Daoy (cell line): ENCODE measurements around the gene IMMP2L. TPM values are rescaled to one million over a fixed set of nuclear protein-coding genes. Genes with fewer than 3 reads are reported as not detected.

Experiments used
- DNase-seq: peaks from one replicate; pipeline ENCODE4 v3.0.0-alpha.2; 2015; ENCODE audit warnings: low read depth
- total RNA-seq: library from RNA; depleted of rRNA; stranded (reverse); fragments of >200 nt; shearing (Covaris generic); gene quantifications from 2 replicates; pipeline ENCODE4 v1.2.3, GENCODE V29; 2014

IMMP2L gene
- total RNA-seq, 1 experiment from 2014 or later = 17.7 TPM

DNA sequence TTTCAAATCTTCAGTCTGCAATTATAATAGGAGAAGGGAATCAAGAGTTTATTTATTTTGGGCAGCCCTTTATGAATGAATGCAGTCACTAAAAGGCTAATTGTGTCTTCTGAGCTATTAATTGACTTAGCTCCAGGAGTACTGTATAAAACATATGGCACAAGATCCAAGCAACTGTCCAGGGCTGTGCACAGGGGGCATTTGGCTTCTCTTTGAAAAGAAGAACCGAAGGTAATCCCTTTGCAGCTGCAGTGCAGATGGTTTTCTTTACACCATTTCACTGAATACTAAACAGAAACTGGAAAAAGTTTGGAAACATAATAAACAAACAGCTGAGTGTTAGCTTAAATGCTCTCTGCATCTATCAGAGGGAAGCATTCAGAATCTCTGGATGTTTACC is 753.9 kb downstream of the IMMP2L start:
- DNase-seq = no peak

DNA sequence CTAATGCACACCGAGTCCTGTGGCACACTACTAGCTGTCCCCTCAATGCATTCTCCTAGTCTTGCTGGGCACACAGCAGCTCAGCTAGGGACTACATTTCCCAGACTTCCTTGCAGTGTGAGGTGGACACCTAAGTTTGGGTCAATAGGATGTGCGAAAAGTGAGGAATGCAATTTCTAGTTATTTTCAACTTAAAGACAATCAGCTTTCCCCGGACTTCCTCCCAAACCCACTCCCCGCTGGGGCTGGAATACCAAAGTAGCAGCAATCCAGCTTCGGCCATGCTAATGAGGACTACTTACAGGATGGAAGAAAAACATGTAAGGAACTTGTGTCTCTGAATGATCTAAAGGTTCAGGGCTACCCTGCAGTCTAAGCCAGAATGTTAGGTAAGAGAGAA is 757.8 kb downstream of the IMMP2L start:
- no peak for DNase-seq

GRCh38 chr7:110803602-110804143 is 758.6 kb downstream of the IMMP2L start:
- DNase-seq = no peak

- no peak for DNase-seq
Measured at GRCh38 chr7:110801502-110801901, 760.8 kb downstream of the IMMP2L start.

- no peak for DNase-seq
Measured at GRCh38 chr7:110800984-110801383, 761.3 kb downstream of the IMMP2L start.

DNA sequence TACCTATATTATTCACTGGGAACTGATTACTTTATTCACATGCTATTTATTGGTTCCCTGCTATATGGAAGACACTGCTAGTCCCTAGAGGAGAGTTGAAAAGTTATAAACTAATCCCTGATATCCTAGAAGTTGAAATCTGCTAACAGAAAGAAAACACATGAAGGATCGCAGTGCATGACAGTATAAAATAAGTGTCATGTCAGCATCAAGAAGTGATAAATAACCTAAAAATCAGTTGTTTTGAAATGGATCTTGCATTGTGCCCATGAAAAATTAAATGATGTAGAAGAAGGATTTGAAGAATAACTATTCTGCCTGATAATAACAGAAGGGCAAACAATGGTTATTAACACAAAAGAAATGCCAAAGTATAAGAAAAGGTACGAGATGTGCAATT is 764.6 kb downstream of the IMMP2L start:
- DNase-seq = no peak

DNA sequence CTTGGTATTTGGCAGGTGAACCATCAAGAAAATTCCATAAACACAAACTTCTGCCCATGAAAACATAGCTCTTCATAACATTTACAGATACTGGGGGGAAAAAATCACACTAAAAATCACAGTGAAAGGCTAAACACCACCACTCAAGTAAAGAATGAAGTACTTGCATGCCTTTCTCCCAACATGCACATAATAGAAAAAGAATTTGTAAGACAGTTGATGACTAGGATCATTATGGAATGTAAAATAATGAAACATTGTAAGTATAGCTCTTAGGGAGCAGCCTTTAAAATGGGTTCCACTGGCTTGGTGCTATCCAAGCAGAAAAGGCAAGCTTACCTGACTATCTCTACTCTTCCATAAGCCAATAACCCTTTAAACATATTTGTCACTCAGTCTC is 771.3 kb downstream of the IMMP2L start:
- DNase-seq = no peak

- DNase-seq = no peak
Measured at GRCh38 chr7:110786328-110786965, 775.8 kb downstream of the IMMP2L start.

DNA sequence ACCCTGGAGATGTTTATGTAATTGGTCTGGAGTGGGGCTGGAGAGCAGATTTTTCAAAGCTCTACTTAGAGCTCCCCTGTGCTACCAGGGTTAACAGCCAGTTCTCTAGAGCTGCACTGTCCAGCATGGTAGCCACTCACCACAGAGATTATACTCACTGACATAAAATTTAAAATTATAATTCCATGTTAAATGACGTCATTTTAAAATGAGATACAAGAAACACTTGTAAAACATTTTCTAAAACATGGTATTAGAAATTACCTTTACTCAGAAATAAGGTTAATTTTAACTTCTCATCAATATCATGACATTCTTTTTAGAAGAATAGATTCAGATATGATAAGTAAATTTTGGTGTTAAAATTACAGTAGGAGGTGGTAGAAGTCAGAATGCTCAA is 777.5 kb downstream of the IMMP2L start:
- DNase-seq = no peak

DNA sequence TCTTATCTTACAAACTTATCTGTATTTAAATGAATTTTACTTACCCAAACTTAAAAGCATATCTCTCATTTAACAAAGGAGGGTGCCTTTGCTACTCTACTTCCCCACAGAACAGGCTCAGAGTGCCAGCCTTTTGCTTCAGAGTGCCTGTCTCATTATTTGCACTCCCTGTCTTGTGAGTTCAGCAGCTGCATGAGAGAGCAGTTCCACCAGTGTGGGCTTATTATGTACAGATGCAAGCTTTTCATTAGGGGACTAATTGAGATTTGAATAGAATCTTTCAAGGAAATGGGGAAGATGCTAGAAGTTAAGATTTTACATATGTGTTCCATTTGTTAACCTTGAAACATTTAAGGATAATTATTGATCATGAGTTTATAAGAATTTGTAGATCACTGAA is 781.6 kb downstream of the IMMP2L start:
- DNase-seq = no peak

DNA sequence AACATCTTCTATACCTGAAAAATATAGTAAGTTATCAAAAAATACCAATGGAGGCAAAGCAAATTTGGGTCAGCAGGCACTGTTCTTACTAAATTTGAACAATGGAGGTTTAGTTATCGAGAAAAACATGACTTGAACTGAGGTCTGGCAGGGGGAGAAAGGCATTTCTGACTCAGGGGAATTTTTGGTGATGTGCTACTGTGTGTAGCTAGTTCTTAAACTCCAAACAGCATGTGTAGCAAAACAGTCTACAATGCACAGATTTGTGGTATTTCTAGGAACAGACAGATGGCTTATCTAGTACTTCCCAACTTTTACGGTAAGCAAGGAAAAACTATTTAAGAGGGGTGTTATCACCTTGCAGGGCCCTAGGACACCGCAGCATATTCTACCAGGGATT is 783.0 kb downstream of the IMMP2L start:
- no peak for DNase-seq

DNA sequence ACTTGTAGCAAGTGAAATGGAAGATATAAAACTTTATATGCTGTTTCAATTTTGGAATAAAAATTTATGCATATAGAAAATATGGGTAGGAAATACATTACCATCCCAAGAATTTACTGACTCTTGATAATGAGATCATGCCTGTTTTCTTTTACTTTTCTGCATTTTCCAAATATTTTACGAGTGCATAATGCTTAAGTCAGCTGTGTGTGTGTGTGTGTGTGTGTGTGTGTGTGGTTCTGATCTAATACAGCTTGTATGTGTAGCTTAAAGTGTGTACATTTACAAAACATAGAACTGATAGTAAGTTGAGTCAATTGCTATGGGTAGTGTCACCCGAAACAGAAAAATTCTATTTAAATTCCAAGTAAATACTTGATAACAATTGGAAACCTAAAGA is 787.2 kb downstream of the IMMP2L start:
- no peak for DNase-seq

DNA sequence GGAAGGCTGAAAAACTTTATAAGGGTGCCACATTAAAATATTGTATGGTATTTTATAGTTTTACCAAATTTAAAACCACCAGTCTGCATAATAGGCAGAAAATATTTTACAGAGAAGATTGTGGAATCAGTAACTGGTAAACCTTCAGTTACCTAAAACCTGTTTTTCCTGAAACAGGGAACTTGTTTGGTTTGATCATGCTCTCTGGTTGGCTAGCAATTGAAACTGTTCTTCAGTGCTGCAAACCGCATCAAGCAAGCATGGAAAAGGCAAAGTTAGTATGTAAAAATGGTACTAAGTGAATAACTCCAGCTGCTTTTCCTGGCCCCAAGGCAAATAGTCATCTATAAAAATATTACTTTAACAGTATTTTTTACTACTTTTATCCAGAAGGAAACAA is 788.2 kb downstream of the IMMP2L start:
- no peak for DNase-seq

GRCh38 chr7:110772615-110773014 is 789.7 kb downstream of the IMMP2L start:
- DNase-seq = no peak

DNA sequence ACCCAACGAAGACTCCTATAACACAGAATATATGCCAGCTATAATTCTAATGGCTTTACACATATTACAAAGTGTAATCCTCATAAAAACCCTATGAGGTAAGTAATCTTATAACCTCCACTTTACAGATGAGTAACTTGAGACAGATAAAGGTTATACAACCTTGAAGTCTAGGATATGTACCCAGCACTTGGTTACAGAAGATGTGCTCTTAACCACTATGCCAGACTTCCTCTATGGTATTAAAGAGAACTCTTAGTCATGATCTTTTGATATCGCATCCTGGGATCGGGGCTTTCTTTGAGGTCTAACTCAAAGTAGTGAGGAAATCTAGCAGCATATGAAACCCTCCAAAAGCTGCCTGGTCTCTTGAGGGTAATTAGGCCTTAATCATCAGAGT is 790.6 kb downstream of the IMMP2L start:
- no peak for DNase-seq

- DNase-seq = no peak
Measured at GRCh38 chr7:110767550-110768110, 794.7 kb downstream of the IMMP2L start.

- no peak for DNase-seq
Measured at GRCh38 chr7:110766864-110767263, 795.4 kb downstream of the IMMP2L start.

- no peak for DNase-seq
Measured at GRCh38 chr7:110764852-110765251, 797.4 kb downstream of the IMMP2L start.

DNA sequence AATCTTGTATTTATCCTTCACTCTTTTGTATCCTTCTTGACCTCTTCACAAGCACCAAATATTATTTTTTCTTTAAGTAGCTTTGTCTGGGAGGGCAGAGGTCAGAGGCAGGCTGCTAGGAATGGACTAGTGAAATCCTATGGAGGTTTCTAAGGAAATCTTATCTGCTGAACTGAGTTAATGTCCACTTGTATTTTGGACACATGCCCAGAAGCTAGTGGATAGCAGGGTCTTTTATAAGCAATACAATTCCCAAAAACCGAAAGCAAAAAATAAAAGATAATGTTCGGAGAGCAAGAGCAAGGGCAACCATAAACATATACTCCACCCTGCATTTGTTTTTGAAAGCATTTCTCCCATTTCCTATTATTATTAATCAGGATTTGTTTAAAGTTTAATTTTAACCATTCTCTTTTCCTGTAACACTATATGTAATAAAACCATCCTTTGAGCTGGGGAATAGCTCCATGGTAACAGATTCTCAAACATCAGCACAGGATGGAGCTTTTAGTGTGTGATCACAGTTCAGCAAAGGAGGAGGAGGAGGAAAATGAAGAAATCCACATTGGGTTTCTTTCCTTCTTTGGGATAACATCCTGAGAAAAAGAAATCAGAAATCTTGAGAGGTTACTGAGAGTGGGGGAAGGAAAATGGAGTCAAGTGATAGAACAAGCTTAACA is 799.6 kb downstream of the IMMP2L start:
- DNase-seq = no peak

- no peak for DNase-seq
Measured at GRCh38 chr7:110760341-110760740, 802.0 kb downstream of the IMMP2L start.

DNA sequence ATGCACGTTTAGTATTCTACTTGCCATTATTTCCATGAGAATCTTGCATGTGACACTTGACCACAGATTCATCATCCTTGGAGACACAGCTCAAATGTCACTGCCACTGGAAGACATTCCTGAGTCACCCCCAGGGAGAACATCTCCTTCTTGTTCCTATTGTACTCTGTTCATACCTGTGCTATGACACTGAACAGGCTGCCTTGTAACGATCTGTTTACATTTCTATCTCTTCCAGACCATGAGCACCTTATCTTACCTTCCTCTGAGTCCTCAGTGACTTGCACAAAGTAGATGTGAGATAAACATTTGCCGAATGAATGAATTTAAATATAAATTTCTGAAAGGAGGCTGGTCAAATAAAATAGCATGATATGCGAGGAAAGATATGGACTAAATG is 803.2 kb downstream of the IMMP2L start:
- no peak for DNase-seq

GRCh38 chr7:110754649-110755048 is 807.6 kb downstream of the IMMP2L start:
- DNase-seq = no peak

- no peak for DNase-seq
Measured at GRCh38 chr7:110750931-110751605, 811.2 kb downstream of the IMMP2L start.
